Measurements from ENCODE around the gene MED29.
A peak's percentile ranks its signal among the peaks of the same experiment; 100 is the strongest.

The MED29 gene

GRCh38 chr19:39430675-39431593 lies 39.8 kb downstream of the MED29 start:
- DNase-seq (ENCODE audit: low read depth) = no peak

- no peak for DNase-seq (ENCODE audit: low read depth)
These were observed 41.5 kb downstream of the MED29 start for GRCh38 chr19:39432677-39433025.

- no peak for DNase-seq (ENCODE audit: low read depth)
These were observed 42.4 kb downstream of the MED29 start for GRCh38 chr19:39433480-39434079.

GRCh38 chr19:39434123-39435076 lies 43.2 kb downstream of the MED29 start:
- no peak for DNase-seq (ENCODE audit: low read depth)

GRCh38 chr19:39435499-39436349 lies 44.5 kb downstream of the MED29 start, which contains the start of gene RPS16:
Gene RPS16, minus strand, starts transcription at chr19:39435949. Its CDS starts 54 bp downstream, at chr19:39435895.
- DNase-seq (ENCODE audit: low read depth) = peak; percentile 99

- DNase-seq (ENCODE audit: low read depth) = no peak
These were observed 45.2 kb downstream of the MED29 start for GRCh38 chr19:39436350-39436716.

GRCh38 chr19:39438270-39438934 lies 47.2 kb downstream of the MED29 start:
- DNase-seq (ENCODE audit: low read depth) = no peak

- no peak for DNase-seq (ENCODE audit: low read depth)
These were observed 53.5 kb downstream of the MED29 start for GRCh38 chr19:39444598-39445195.

- peak; percentile 97 for DNase-seq (ENCODE audit: low read depth)
These were observed 54.3 kb downstream of the MED29 start, which contains the start of gene SUPT5H for GRCh38 chr19:39445196-39446111. Gene SUPT5H, plus strand, starts transcription at chr19:39445582. Its CDS starts 309 bp downstream, at chr19:39445891.

- DNase-seq (ENCODE audit: low read depth) = no peak
These were observed 55.3 kb downstream of the MED29 start for GRCh38 chr19:39446365-39447084.

- DNase-seq (ENCODE audit: low read depth) = no peak
These were observed 57.1 kb downstream of the MED29 start for GRCh38 chr19:39448271-39448670.

- no peak for DNase-seq (ENCODE audit: low read depth)
These were observed 58.1 kb downstream of the MED29 start for GRCh38 chr19:39449116-39449797.

Data from activated T-cell treated with anti-CD3 and anti-CD28 coated beads for 24 hours (primary cell).